OCI-LY7 (cell line): ENCODE data around the gene BCDIN3D.

Experiments used
- EZH2phosphoT487 ChIP-seq: fragments of 200-600 bp; sonication (generic); IDR thresholded peaks from 2 replicates; pipeline ENCODE4 v1.6.1; 2018; ENCODE audit warnings: low read depth, borderline replicate concordance, mild to moderate bottlenecking, mixed run types, antibody characterized with exemption, low read length, moderate library complexity, mixed read lengths
- TF ChIP-seq, protein P1 (sequence below): fragments of 200-600 bp; sonication (generic); conservative IDR thresholded peaks from 2 replicates; pipeline ENCODE4 v1.5.1; 2014; ENCODE audit warnings: mild to moderate bottlenecking, antibody characterized with exemption, low read length, moderate library complexity, mixed read lengths

- TF ChIP-seq, protein P1, sequence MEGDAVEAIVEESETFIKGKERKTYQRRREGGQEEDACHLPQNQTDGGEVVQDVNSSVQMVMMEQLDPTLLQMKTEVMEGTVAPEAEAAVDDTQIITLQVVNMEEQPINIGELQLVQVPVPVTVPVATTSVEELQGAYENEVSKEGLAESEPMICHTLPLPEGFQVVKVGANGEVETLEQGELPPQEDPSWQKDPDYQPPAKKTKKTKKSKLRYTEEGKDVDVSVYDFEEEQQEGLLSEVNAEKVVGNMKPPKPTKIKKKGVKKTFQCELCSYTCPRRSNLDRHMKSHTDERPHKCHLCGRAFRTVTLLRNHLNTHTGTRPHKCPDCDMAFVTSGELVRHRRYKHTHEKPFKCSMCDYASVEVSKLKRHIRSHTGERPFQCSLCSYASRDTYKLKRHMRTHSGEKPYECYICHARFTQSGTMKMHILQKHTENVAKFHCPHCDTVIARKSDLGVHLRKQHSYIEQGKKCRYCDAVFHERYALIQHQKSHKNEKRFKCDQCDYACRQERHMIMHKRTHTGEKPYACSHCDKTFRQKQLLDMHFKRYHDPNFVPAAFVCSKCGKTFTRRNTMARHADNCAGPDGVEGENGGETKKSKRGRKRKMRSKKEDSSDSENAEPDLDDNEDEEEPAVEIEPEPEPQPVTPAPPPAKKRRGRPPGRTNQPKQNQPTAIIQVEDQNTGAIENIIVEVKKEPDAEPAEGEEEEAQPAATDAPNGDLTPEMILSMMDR, result no peak
- no peak for TF ChIP-seq EZH2phosphoT487
Measured at GRCh38 chr12:49809381-49809905, 33.5 kb downstream of the BCDIN3D start.
